ENCODE measurements around the gene NABP1. TPM values are rescaled to one million over a fixed set of nuclear protein-coding genes. Genes with fewer than 3 reads are reported as not detected.
A peak's percentile ranks its signal among the peaks of the same experiment; 100 is the strongest.

NABP1 gene
- total and polyA plus RNA-seq, 4 experiments from 2014 or later: 14.6 to 111 (median 64.9) TPM

DNA sequence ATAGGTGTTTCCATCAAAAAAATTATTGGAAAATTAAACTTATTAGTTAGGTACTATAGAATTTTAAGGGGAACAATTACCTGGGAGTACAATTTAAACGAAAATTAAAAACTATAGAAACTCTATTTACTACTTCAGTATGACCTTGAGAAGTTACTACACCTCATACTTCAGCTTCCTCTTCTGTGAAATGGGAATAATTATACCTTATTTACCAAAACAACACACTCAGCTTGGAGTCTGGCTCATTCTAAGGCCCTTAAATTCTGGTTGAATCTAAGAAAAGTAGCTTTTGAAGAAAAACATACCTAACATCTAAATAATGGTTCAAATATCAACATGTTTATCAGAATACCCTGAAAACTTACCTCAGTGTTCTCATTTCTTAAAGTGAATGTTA, 2.7 kb downstream of the NABP1 start:
- CTCF ChIA-PET (ENCODE audit: partially characterized antibody): interaction anchor here (1.0 to 2.6 kb wide), 6 partner anchors 11 to 114 kb away, joined by 4 to 10 read pairs (median 6); no protein-coding TSS in a partner anchor
- peak overlapping the region; percentile 83 for H3K27ac ChIP-seq (ENCODE audit: low read depth, low read length)
- peaks cover 26 to 50% of the 10 kb centered on the region in 2 donors for H3K36me3 Mint-ChIP-seq
- peaks cover 36% of the 10 kb centered on the region for H3K36me3 ChIP-seq (ENCODE audit: insufficient read depth, low read length)
- POLR2A ChIA-PET (ENCODE audit: partially characterized antibody): interaction anchor here (0.8 to 13.4 kb wide), 9 partner anchors 11 to 666 kb away, joined by 3 to 602 read pairs (median 4); partner anchors contain the start of gene STAT1
- DNase-seq: peak in 1 of 5 donors; percentile 9
- intact Hi-C loops (cut with micrococcal nuclease): loop anchor here (1.0 kb wide), 3 partner anchors 11 to 109 kb away; no protein-coding TSS in a partner anchor
- peaks cover 0 to 4% (median 0%) of the 10 kb centered on the region in 8 donors for H3K9me3 Mint-ChIP-seq
- H3K27me3 ChIP-seq (ENCODE audit: insufficient read depth, low read length): no peaks in the 10 kb centered on the region
- peak overlapping the region; percentile 28 to 35 for H3K4me3 ChIP-seq (ENCODE audit: low read length in 2 of 2)
- H3K4me3 Mint-ChIP-seq: peak overlapping the region; percentile 90 to 100 (median 99)
- H3K4me1 ChIP-seq (ENCODE audit: insufficient read depth, low read length): peaks cover 74% of the 10 kb centered on the region
- H3K27me3 Mint-ChIP-seq: no peaks in the 10 kb centered on the region
- no peaks in the 10 kb centered on the region for H3K9me3 ChIP-seq (ENCODE audit: control insufficient read depth in 1 of 2, low read length in 2 of 2)
- peak overlapping the region; percentile 97 to 100 (median 99) for H3K27ac Mint-ChIP-seq
- peaks cover 34 to 90% (median 61%) of the 10 kb centered on the region in 4 donors for H3K4me1 Mint-ChIP-seq

DNA sequence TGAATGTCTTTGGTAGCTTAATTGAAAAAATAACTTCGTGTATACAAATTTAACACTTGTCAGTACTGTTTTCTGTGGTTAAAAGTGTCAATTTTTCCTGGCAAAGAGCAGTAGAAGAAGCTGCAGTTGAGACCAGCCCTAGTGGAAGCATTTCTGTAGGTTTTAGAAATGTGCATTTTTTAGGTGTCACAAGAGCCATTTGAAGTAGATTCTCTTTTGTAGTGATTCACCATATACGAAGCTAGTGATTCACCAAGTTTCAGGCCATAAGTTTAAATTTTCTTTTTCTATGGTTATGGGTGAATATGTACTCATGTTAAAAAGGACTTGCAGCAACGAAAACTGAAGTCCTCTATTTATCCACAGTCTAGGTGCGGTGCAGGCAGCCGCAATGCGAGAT, 4.2 kb downstream of the NABP1 start:
- H3K4me1 ChIP-seq (ENCODE audit: insufficient read depth, low read length): peaks cover 66% of the 10 kb centered on the region
- ChIA-PET CTCF (ENCODE audit: partially characterized antibody) (interaction anchor here (1.0 to 1.8 kb wide), 4 partner anchors 53 to 115 kb away, joined by 3 to 8 read pairs (median 5); no protein-coding TSS in a partner anchor), POLR2A (ENCODE audit: partially characterized antibody) (interaction anchor here (0.6 to 13.4 kb wide), 4 partner anchors 9 to 111 kb away, joined by 3 to 602 read pairs (median 20); no protein-coding TSS in a partner anchor)
- Mint-ChIP-seq H3K27ac (peak overlapping the region in 6 of 7 donors; percentile 33 to 92 (median 82)), H3K27me3 (no peaks in the 10 kb centered on the region), H3K9me3 (peaks cover 0 to 4% (median 0%) of the 10 kb centered on the region in 8 donors), H3K4me3 (peak overlapping the region in 7 of 8 donors; percentile 21 to 70 (median 59)), H3K4me1 (peaks cover 32 to 77% (median 55%) of the 10 kb centered on the region in 4 donors), H3K36me3 (peaks cover 36 to 64% of the 10 kb centered on the region in 2 donors)
- H3K36me3 ChIP-seq (ENCODE audit: insufficient read depth, low read length): peaks cover 51% of the 10 kb centered on the region
- H3K9me3 ChIP-seq (ENCODE audit: control insufficient read depth in 1 of 2, low read length in 2 of 2): no peaks in the 10 kb centered on the region
- intact Hi-C loops (cut with micrococcal nuclease): no loop called here
- no peak overlapping the region for H3K4me3 ChIP-seq (ENCODE audit: low read length in 2 of 2)
- DNase-seq: no peak
- peak overlapping the region; percentile 10 for H3K27ac ChIP-seq (ENCODE audit: low read depth, low read length)
- H3K27me3 ChIP-seq (ENCODE audit: insufficient read depth, low read length): no peaks in the 10 kb centered on the region

DNA sequence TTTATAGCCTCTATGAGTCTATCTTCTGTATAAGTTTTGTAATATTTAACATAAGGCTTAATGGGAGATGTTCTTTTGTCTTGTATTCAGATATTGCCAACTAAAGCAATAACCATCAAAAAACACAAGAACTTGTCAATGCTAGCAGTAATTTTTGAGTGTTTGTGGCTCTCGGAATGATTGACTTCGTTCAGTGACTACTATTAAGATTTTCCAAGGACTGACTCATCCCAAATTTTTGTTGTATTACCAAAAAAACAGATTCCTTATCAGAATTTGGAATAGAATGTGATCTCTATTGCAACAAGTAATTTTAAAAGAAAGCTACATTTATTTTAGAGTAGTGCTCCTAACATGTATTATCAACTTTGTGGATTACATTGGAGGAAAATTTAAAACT, 8.1 kb downstream of the NABP1 start:
- CTCF ChIA-PET (ENCODE audit: partially characterized antibody): interaction anchor here (0.8 to 2.6 kb wide), 6 partner anchors 11 to 119 kb away, joined by 3 to 11 read pairs (median 3); no protein-coding TSS in a partner anchor
- intact Hi-C loops (cut with micrococcal nuclease): no loop called here

DNA sequence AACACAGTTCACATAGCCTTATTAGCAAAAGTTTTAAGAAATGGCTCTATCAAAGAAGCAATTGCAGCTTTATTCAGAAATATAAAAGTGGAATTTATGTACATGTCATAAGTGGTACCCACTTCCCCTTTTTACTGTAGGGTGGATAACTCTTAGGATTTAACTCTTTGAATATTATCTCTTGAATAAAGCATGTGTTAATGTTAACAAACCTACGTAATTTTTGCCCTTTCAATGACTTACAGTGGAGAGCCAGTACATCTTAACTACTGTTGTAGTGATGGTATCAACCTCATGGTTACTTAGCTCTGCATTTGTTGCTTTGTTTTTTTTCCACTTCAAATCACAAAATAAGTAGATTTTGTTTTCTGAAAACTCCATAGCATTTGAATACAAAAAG, 8.8 kb downstream of the NABP1 start:
- no peaks in the 10 kb centered on the region for H3K27me3 ChIP-seq (ENCODE audit: insufficient read depth, low read length)
- H3K36me3 ChIP-seq (ENCODE audit: insufficient read depth, low read length): peaks cover 54% of the 10 kb centered on the region
- peaks cover 40 to 75% (median 56%) of the 10 kb centered on the region in 4 donors for H3K4me1 Mint-ChIP-seq
- no peaks in the 10 kb centered on the region for H3K9me3 ChIP-seq (ENCODE audit: control insufficient read depth in 1 of 2, low read length in 2 of 2)
- no peak for DNase-seq
- H3K4me3 Mint-ChIP-seq: no peak overlapping the region
- H3K27ac Mint-ChIP-seq: peak overlapping the region in 5 of 7 donors; percentile 28 to 78 (median 65)
- H3K36me3 Mint-ChIP-seq: peaks cover 48 to 63% of the 10 kb centered on the region in 2 donors
- ChIA-PET CTCF (ENCODE audit: partially characterized antibody) (interaction anchor here (1.0 to 2.6 kb wide), 5 partner anchors 10 to 120 kb away, joined by 3 to 11 read pairs (median 3); no protein-coding TSS in a partner anchor), POLR2A (ENCODE audit: partially characterized antibody) (interaction anchor here (0.6 to 13.4 kb wide), 3 partner anchors 10 to 117 kb away, joined by 3 to 602 read pairs (median 25); partner anchors contain the start of gene NABP1)
- intact Hi-C loops (cut with micrococcal nuclease): no loop called here
- H3K27ac ChIP-seq (ENCODE audit: low read depth, low read length): no peak overlapping the region
- H3K4me3 ChIP-seq (ENCODE audit: low read length in 2 of 2): no peak overlapping the region
- no peaks in the 10 kb centered on the region for H3K27me3 Mint-ChIP-seq
- H3K4me1 ChIP-seq (ENCODE audit: insufficient read depth, low read length): peaks cover 69% of the 10 kb centered on the region
- H3K9me3 Mint-ChIP-seq: no peaks in the 10 kb centered on the region

More for the DNA sequence above, 8.1 kb downstream of the NABP1 start:
- peaks cover 48 to 65% of the 10 kb centered on the region in 2 donors for H3K36me3 Mint-ChIP-seq
- POLR2A ChIA-PET (ENCODE audit: partially characterized antibody): interaction anchor here (0.6 to 13.4 kb wide), 3 partner anchors 9 to 116 kb away, joined by 3 to 602 read pairs (median 25); partner anchors contain the start of gene NABP1
- no peaks in the 10 kb centered on the region for H3K9me3 ChIP-seq (ENCODE audit: control insufficient read depth in 1 of 2, low read length in 2 of 2)
- no peak for DNase-seq
- no peaks in the 10 kb centered on the region for H3K9me3 Mint-ChIP-seq
- H3K4me1 ChIP-seq (ENCODE audit: insufficient read depth, low read length): peaks cover 70% of the 10 kb centered on the region
- H3K27me3 ChIP-seq (ENCODE audit: insufficient read depth, low read length): no peaks in the 10 kb centered on the region
- H3K27me3 Mint-ChIP-seq: no peaks in the 10 kb centered on the region
- H3K4me3 ChIP-seq (ENCODE audit: low read length in 2 of 2): no peak overlapping the region
- H3K4me3 Mint-ChIP-seq: no peak overlapping the region
- H3K4me1 Mint-ChIP-seq: peaks cover 40 to 76% (median 57%) of the 10 kb centered on the region in 4 donors
- peaks cover 57% of the 10 kb centered on the region for H3K36me3 ChIP-seq (ENCODE audit: insufficient read depth, low read length)
- peak overlapping the region; percentile 10 for H3K27ac ChIP-seq (ENCODE audit: low read depth, low read length)
- H3K27ac Mint-ChIP-seq: peak overlapping the region; percentile 20 to 78 (median 36)

DNA sequence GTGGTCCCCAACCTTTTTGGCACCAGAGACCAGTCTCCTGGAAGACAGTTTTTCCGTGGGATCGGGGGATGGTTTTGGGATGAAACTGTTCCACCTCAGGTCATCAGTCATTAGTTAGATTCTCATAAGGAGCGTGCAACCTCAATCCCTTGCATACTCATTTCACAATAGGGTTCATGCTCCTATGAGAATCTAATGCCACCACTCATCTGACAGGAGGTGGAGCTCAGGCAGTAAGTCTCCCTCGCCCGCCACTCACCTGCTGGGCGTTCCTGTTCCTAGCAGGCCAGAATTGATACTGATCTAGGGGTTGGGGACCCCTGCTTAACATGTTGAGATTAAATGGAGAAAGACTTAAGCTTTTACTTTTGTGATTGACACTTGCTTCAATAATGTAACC, 9.9 kb downstream of the NABP1 start:
- intact Hi-C loops (cut with micrococcal nuclease): no loop called here
- Histone ChIP-seq H3K4me3 (ENCODE audit: low read length in 2 of 2) (no peak overlapping the region), H3K4me1 (ENCODE audit: insufficient read depth, low read length) (peaks cover 59% of the 10 kb centered on the region), H3K9me3 (ENCODE audit: control insufficient read depth in 1 of 2, low read length in 2 of 2) (no peaks in the 10 kb centered on the region), H3K36me3 (ENCODE audit: insufficient read depth, low read length) (peaks cover 45% of the 10 kb centered on the region), H3K27ac (ENCODE audit: low read depth, low read length) (no peak overlapping the region), H3K27me3 (ENCODE audit: insufficient read depth, low read length) (no peaks in the 10 kb centered on the region)
- peaks cover 38 to 53% of the 10 kb centered on the region in 2 donors for H3K36me3 Mint-ChIP-seq
- H3K4me3 Mint-ChIP-seq: no peak overlapping the region
- H3K27ac Mint-ChIP-seq: peak overlapping the region in 5 of 7 donors; percentile 69 to 81 (median 76)
- no peaks in the 10 kb centered on the region for H3K27me3 Mint-ChIP-seq
- POLR2A ChIA-PET (ENCODE audit: partially characterized antibody): interaction anchor here (1.0 to 2.8 kb wide), 5 partner anchors 9 to 117 kb away, joined by 3 to 51 read pairs (median 5); partner anchors contain the start of gene NABP1
- peaks cover 31 to 67% (median 46%) of the 10 kb centered on the region in 4 donors for H3K4me1 Mint-ChIP-seq
- CTCF ChIA-PET (ENCODE audit: partially characterized antibody): interaction anchor here (0.8 to 1.5 kb wide), 6 partner anchors 14 to 636 kb away, joined by 3 to 8 read pairs (median 4); no protein-coding TSS in a partner anchor
- DNase-seq: no peak
- H3K9me3 Mint-ChIP-seq: no peaks in the 10 kb centered on the region

DNA sequence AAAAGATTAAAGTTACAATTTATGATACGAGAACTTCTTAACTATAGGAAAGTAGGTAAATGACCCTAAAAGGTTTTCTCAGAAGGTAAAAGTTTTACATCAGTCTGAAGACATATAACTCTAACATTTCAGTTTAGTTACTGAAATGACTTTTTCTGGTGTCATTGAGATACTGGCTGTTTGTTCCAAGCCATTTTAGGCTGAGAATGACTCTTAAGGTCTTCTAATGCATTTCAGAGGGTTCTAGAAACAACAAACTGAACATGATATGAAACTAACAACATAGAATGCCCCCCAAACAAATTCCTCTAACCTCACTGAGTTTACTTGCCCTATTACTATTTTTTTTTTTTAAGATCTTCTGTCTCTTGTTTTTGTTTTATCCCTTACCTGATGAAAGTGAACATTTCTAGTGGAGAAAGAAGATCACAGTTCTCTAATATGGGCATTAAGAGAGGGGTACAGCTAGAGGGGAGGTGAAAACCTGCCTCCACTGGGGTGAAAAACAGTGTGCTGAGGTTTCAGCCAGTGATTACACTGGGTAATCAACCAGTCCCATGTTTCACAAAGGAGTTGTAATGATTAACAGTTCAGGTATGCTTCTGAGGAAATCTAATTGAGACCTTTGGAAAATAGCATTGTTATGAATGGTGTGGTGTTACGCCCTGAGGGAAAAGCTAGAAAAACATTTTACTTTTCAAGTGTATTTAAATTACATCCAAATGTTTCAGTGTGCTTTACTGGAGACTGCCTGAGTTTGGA, 11.2 kb downstream of the NABP1 start:
- peak overlapping the region; percentile 19 to 72 (median 62) for H3K27ac Mint-ChIP-seq
- intact Hi-C loops (cut with micrococcal nuclease): no loop called here
- Histone ChIP-seq H3K4me3 (ENCODE audit: low read length in 2 of 2) (no peak overlapping the region), H3K27me3 (ENCODE audit: insufficient read depth, low read length) (no peaks in the 10 kb centered on the region), H3K36me3 (ENCODE audit: insufficient read depth, low read length) (peaks cover 36% of the 10 kb centered on the region), H3K4me1 (ENCODE audit: insufficient read depth, low read length) (peaks cover 47% of the 10 kb centered on the region), H3K9me3 (ENCODE audit: control insufficient read depth in 1 of 2, low read length in 2 of 2) (no peaks in the 10 kb centered on the region), H3K27ac (ENCODE audit: low read depth, low read length) (no peak overlapping the region)
- H3K36me3 Mint-ChIP-seq: peaks cover 31 to 49% of the 10 kb centered on the region in 2 donors
- ChIA-PET POLR2A (ENCODE audit: partially characterized antibody) (interaction anchor here (0.8 to 2.8 kb wide), 5 partner anchors 8 to 120 kb away, joined by 3 to 51 read pairs (median 4); partner anchors contain the start of gene NABP1), CTCF (ENCODE audit: partially characterized antibody) (interaction anchor here (0.8 to 1.7 kb wide), 9 partner anchors 13 to 473 kb away, joined by 3 to 8 read pairs (median 4); no protein-coding TSS in a partner anchor)
- no peak for DNase-seq
- peaks cover 27 to 54% (median 41%) of the 10 kb centered on the region in 4 donors for H3K4me1 Mint-ChIP-seq
- no peaks in the 10 kb centered on the region for H3K27me3 Mint-ChIP-seq
- no peaks in the 10 kb centered on the region for H3K9me3 Mint-ChIP-seq
- no peak overlapping the region for H3K4me3 Mint-ChIP-seq

All from CD4-positive, alpha-beta memory T cell (primary cell).